HepG2 (cell line): ENCODE results near the gene NGF.

Source experiments
- EED ChIP-seq: sonication (generic); formaldehyde crosslinking; IDR thresholded peaks from 2 replicates; pipeline ENCODE4 v1.5.0; 2020; ENCODE audit warnings: mild to moderate bottlenecking, missing genetic modification reagents
- ELF1 ChIP-seq: sonication (generic); formaldehyde crosslinking; IDR thresholded peaks from 2 replicates; pipeline ENCODE4 v1.4.0; 2020; ENCODE audit warnings: missing genetic modification reagents
- PHF8 ChIP-seq: sonication (generic); formaldehyde crosslinking; IDR thresholded peaks from 2 replicates; pipeline ENCODE4 v1.5.0; 2020; ENCODE audit warnings: missing genetic modification reagents
- POLR2A ChIP-seq, 2 experiments: IDR thresholded peaks; 2 replicates each; pipeline ENCODE4 v1.6.1; 2011; ENCODE audit warnings: low read depth in 2 of 2, low read length in 2 of 2, mild to moderate bottlenecking in 1 of 2, moderate library complexity in 1 of 2; ENCODE audit not compliant: insufficient read depth in 1 of 2
- POLR2AphosphoS5 ChIP-seq: IDR thresholded peaks from 2 replicates; pipeline ENCODE4 v1.6.1; 2012; ENCODE audit warnings: low read depth, low read length
- SMC3 ChIP-seq: IDR thresholded peaks from 2 replicates; pipeline ENCODE4 v1.6.1; 2011; ENCODE audit warnings: low read length, improper control_type of control experiment
- TCF7 ChIP-seq: sonication (generic); IDR thresholded peaks from 2 replicates; pipeline ENCODE4 v1.6.1; 2016; ENCODE audit warnings: antibody characterized with exemption, low read depth
- TRIM24 ChIP-seq: sonication (generic); formaldehyde crosslinking; IDR thresholded peaks from 2 replicates; pipeline ENCODE4 v1.8.0; 2022; ENCODE audit warnings: mild to moderate bottlenecking, missing genetic modification reagents
- ZBTB7A ChIP-seq: sonication (generic); formaldehyde crosslinking; IDR thresholded peaks from 2 replicates; pipeline ENCODE4 v1.8.0; 2022; ENCODE audit warnings: mild to moderate bottlenecking, missing genetic modification reagents
- ZNF251 ChIP-seq: sonication (generic); formaldehyde crosslinking; IDR thresholded peaks from 2 replicates; pipeline ENCODE4 v1.9.0; 2021; ENCODE audit warnings: mild to moderate bottlenecking, missing genetic modification reagents
- ZNF580 ChIP-seq: IDR thresholded peaks from 2 replicates; pipeline ENCODE4 v1.6.1; 2016; ENCODE audit warnings: low read depth, borderline replicate concordance
- TF ChIP-seq, protein P1 (sequence below), 2 experiments: IDR thresholded peaks; 2 replicates each; pipeline ENCODE4 v1.6.1; 2011 to 2012; ENCODE audit warnings: low read length in 2 of 2, borderline replicate concordance in 1 of 2, low read depth in 1 of 2, mild to moderate bottlenecking in 1 of 2, moderate library complexity in 1 of 2
- TF ChIP-seq, protein P2 (sequence below): sonication (generic); formaldehyde crosslinking; conservative IDR thresholded peaks from 2 replicates; pipeline ENCODE4 v1.4.0; 2020; ENCODE audit warnings: mild to moderate bottlenecking, missing genetic modification reagents, moderate library complexity

DNA sequence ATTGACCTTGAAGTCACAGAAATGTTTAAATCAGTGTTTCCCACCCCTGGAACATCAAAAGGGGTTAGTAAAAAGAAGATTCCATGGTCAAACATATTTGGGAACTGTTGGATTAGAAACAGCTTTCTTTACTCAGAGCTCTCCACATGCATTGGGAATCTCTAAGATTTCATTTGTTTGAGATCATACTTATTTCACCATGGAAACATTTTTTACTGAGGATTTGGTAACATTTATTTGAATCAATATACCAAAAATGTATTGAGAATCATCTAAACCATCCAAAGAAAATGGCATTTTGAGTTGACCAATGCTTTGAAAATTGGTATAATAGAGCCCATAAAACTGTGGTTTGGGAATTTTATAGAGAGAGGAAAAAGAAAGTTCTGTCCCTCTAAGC is 25.3 kb downstream of the NGF start:
- TF ChIP-seq EED (CRISPR knock-in tag) (no peak), TCF7 (no peak), POLR2AphosphoS5 (no peak), POLR2A (IDR thresholded peaks at IDR 0.05; ENCODE audit: insufficient read depth in 1 of 2, low read depth in 2 of 2, low read length in 2 of 2) (no peak), ZBTB7A (CRISPR knock-in tag) (no peak), PHF8 (CRISPR knock-in tag) (no peak), ZNF251 (CRISPR knock-in tag) (no peak), TRIM24 (CRISPR knock-in tag) (no peak), ZNF580 (CRISPR knock-in tag) (no peak), SMC3 (no peak), ELF1 (CRISPR knock-in tag) (no peak)
- TF ChIP-seq, protein P1, sequence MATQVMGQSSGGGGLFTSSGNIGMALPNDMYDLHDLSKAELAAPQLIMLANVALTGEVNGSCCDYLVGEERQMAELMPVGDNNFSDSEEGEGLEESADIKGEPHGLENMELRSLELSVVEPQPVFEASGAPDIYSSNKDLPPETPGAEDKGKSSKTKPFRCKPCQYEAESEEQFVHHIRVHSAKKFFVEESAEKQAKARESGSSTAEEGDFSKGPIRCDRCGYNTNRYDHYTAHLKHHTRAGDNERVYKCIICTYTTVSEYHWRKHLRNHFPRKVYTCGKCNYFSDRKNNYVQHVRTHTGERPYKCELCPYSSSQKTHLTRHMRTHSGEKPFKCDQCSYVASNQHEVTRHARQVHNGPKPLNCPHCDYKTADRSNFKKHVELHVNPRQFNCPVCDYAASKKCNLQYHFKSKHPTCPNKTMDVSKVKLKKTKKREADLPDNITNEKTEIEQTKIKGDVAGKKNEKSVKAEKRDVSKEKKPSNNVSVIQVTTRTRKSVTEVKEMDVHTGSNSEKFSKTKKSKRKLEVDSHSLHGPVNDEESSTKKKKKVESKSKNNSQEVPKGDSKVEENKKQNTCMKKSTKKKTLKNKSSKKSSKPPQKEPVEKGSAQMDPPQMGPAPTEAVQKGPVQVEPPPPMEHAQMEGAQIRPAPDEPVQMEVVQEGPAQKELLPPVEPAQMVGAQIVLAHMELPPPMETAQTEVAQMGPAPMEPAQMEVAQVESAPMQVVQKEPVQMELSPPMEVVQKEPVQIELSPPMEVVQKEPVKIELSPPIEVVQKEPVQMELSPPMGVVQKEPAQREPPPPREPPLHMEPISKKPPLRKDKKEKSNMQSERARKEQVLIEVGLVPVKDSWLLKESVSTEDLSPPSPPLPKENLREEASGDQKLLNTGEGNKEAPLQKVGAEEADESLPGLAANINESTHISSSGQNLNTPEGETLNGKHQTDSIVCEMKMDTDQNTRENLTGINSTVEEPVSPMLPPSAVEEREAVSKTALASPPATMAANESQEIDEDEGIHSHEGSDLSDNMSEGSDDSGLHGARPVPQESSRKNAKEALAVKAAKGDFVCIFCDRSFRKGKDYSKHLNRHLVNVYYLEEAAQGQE (IDR thresholded peaks at IDR 0.05; ENCODE audit: borderline replicate concordance in 1 of 2, low read depth in 1 of 2, low read length in 2 of 2) = no peak
- TF ChIP-seq, protein P2, sequence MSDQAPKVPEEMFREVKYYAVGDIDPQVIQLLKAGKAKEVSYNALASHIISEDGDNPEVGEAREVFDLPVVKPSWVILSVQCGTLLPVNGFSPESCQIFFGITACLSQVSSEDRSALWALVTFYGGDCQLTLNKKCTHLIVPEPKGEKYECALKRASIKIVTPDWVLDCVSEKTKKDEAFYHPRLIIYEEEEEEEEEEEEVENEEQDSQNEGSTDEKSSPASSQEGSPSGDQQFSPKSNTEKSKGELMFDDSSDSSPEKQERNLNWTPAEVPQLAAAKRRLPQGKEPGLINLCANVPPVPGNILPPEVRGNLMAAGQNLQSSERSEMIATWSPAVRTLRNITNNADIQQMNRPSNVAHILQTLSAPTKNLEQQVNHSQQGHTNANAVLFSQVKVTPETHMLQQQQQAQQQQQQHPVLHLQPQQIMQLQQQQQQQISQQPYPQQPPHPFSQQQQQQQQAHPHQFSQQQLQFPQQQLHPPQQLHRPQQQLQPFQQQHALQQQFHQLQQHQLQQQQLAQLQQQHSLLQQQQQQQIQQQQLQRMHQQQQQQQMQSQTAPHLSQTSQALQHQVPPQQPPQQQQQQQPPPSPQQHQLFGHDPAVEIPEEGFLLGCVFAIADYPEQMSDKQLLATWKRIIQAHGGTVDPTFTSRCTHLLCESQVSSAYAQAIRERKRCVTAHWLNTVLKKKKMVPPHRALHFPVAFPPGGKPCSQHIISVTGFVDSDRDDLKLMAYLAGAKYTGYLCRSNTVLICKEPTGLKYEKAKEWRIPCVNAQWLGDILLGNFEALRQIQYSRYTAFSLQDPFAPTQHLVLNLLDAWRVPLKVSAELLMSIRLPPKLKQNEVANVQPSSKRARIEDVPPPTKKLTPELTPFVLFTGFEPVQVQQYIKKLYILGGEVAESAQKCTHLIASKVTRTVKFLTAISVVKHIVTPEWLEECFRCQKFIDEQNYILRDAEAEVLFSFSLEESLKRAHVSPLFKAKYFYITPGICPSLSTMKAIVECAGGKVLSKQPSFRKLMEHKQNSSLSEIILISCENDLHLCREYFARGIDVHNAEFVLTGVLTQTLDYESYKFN = no peak
